ENCODE measurements around the gene CCNT2.

DNA sequence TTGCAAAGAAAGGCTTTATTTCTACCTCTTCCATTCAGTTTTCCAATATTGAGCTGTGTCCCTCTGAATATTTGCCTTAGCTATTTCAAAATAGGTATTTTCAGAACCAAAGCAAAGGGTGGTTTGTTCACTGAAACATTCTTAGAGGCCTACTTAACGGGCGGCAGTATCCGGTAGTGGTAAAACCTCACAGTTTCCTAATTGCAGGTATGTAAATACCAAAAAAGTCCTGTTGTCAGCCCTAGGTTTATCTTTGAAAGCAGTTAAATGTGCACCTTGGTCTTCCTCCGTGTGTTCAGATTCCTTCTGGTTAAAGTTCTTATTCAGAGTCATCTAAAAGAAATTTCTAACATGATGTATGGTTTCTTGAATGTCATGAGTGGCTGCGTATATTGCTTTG lies 38.9 kb downstream of the CCNT2 start:
- no peak for TF ChIP-seq CTCF (IDR thresholded peaks at IDR 0.05; ENCODE audit: low read depth, low read length, missing input control)
- TF ChIP-seq YY1 (IDR thresholded peaks at IDR 0.05): no peak
- TF ChIP-seq REST (IDR thresholded peaks at IDR 0.05): no peak
- no peak for TF ChIP-seq RXRA (IDR thresholded peaks at IDR 0.05)
- no peak for TF ChIP-seq FOXA1 (IDR thresholded peaks at IDR 0.05)
- no peak for TF ChIP-seq TAF1 (conservative IDR thresholded peaks at IDR 0.05)
- TF ChIP-seq, protein P1, sequence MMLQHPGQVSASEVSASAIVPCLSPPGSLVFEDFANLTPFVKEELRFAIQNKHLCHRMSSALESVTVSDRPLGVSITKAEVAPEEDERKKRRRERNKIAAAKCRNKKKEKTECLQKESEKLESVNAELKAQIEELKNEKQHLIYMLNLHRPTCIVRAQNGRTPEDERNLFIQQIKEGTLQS (IDR thresholded peaks at IDR 0.05): no peak
- TF ChIP-seq RAD21 (IDR thresholded peaks at IDR 0.05): no peak
- no peak for TF ChIP-seq JUND (IDR thresholded peaks at IDR 0.05)
- no peak for TF ChIP-seq GABPA (IDR thresholded peaks at IDR 0.05 in 1 of 2, conservative IDR thresholded peaks at IDR 0.05 in 1 of 2)

Data from liver (tissue), 3 donors.